Karpas-422 (cell line): ENCODE data around the gene PACC1. TPM values are rescaled to one million over a fixed set of nuclear protein-coding genes. Genes with fewer than 3 reads are reported as not detected.
"Not testable (repeated sequence)": the region's sequence is repeated elsewhere in the genome, so short reads cannot be mapped to it uniquely, and the experiment has no call there.

Experiments
- DNase-seq: peaks from one replicate; pipeline ENCODE4 v3.0.0-alpha.2; 2015
- H2AFZ ChIP-seq: fragments of 200-600 bp; sonication (generic); 2 replicates; pipeline ENCODE4 v1.6.1; 2014; ENCODE audit warnings: antibody characterized with exemption, low read length, mixed read lengths
- H3K27ac ChIP-seq: fragments of 200-600 bp; sonication (generic); 2 replicates; pipeline ENCODE4 v1.5.1; 2014; ENCODE audit warnings: mild to moderate bottlenecking, low read length, moderate library complexity
- H3K27me3 ChIP-seq: fragments of 200-600 bp; sonication (generic); 2 replicates; pipeline ENCODE4 v1.6.1; 2014; ENCODE audit warnings: low read length, mixed read lengths
- H3K36me3 ChIP-seq: fragments of 200-600 bp; sonication (generic); 2 replicates; pipeline ENCODE4 v1.6.1; 2014; ENCODE audit warnings: low read length, mixed read lengths; ENCODE audit not compliant: insufficient read depth
- H3K4me1 ChIP-seq: fragments of 200-600 bp; sonication (generic); 2 replicates; pipeline ENCODE4 v1.6.1; 2014; ENCODE audit warnings: mild to moderate bottlenecking, low read length, mixed read lengths
- H3K4me2 ChIP-seq: fragments of 200-600 bp; sonication (generic); 2 replicates; pipeline ENCODE4 v1.6.1; 2014; ENCODE audit warnings: low read length, low read depth, mild to moderate bottlenecking; ENCODE audit not compliant: poor library complexity, severe bottlenecking
- H3K4me3 ChIP-seq: fragments of 200-600 bp; sonication (generic); 2 replicates; pipeline ENCODE4 v1.5.1; 2014; ENCODE audit warnings: mild to moderate bottlenecking, antibody characterized with exemption, low read length, mixed read lengths
- H3K79me2 ChIP-seq: fragments of 200-600 bp; sonication (generic); 2 replicates; pipeline ENCODE4 v1.6.1; 2014; ENCODE audit warnings: mild to moderate bottlenecking, low read length, mixed read lengths
- H3K9ac ChIP-seq: fragments of 200-600 bp; sonication (generic); 2 replicates; pipeline ENCODE4 v1.6.0; 2014; ENCODE audit warnings: low read length
- H3K9me2 ChIP-seq: fragments of 200-600 bp; sonication (generic), shearing (Covaris generic); replicated peaks from 2 replicates; pipeline ENCODE4 v1.6.0; 2014; ENCODE audit warnings: mild to moderate bottlenecking, low read length, moderate library complexity; ENCODE audit not compliant: insufficient read depth
- H3K9me3 ChIP-seq: fragments of 300-700, 200-600 bp; sonication (generic); 2 replicates; pipeline ENCODE4 v1.6.1; 2014; ENCODE audit warnings: low read length, mixed read lengths
- H4K20me1 ChIP-seq: fragments of 200-600 bp; sonication (generic); 2 replicates; pipeline ENCODE4 v1.6.1; 2014; ENCODE audit warnings: mild to moderate bottlenecking, antibody characterized with exemption, low read length, low read depth; ENCODE audit not compliant: insufficient read depth
- total RNA-seq: library from RNA; depleted of rRNA; stranded (reverse); fragments of >200 nt; shearing (Covaris generic); gene quantifications from 2 replicates; pipeline ENCODE4 v1.2.3, GENCODE V29; 2014; ENCODE audit warnings: low replicate concordance

The PACC1 gene
- total RNA-seq, 1 experiment from 2014 or later: 17.9 TPM

DNA sequence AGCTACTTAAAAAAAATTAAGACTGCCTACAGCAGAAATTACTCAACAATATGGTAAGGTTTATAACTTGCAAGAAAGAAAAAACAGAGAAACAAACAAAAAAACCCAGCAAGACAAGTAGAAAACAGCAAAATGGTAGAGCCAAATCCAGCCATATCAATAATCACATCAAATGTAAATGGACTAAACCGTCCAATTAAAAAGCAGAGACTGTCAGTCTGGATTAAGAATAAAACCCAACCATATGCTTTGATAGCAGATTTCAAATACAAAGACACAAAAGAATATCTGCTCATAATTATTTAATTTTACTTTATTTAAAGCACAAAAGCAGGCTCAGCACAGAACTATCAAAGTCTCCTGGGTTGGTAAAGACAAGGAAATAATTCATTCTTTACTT lies 17.5 kb downstream of the PACC1 start:
- Histone ChIP-seq H2AFZ (no peak overlapping the region), H3K4me2 (no peak overlapping the region), H3K27me3 (no peaks in the 10 kb centered on the region), H3K4me1 (peaks cover 17% of the 10 kb centered on the region), H3K9me3 (peaks cover 16% of the 10 kb centered on the region), H3K4me3 (no peak overlapping the region), H3K9ac (no peak overlapping the region), H3K36me3 (peaks cover 37% of the 10 kb centered on the region), H3K9me2 (no peaks in the 10 kb centered on the region), H4K20me1 (no peaks in the 10 kb centered on the region), H3K79me2 (peaks cover 40% of the 10 kb centered on the region), H3K27ac (no peak overlapping the region)
- no peak for DNase-seq

DNA sequence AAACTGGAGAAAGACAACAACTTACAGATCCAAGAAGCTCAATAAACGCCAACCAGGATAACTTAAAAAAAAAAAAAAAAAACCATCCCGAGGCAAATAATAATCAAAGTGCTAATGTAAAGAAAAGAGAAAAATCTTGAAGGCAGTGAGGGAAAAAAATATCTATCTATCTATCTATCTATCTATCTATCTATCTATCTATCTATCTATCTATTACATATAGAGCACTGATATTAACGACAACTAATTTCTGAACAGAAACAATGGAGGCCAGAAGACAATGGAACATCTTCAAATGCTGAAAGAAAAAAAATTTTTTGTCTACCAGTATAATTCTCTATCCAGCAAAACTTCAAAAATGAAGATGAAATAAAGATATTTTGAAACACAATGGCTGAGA lies 18.0 kb downstream of the PACC1 start:
- Histone ChIP-seq H3K4me3 (no peak overlapping the region), H3K79me2 (peaks cover 37% of the 10 kb centered on the region), H2AFZ (no peak overlapping the region), H3K9ac (no peak overlapping the region), H3K4me2 (no peak overlapping the region), H4K20me1 (no peaks in the 10 kb centered on the region), H3K27me3 (no peaks in the 10 kb centered on the region), H3K36me3 (peaks cover 34% of the 10 kb centered on the region), H3K4me1 (peaks cover 12% of the 10 kb centered on the region), H3K27ac (no peak overlapping the region), H3K9me3 (peaks cover 16% of the 10 kb centered on the region), H3K9me2 (no peaks in the 10 kb centered on the region)
- no peak for DNase-seq

- H4K20me1 ChIP-seq, H3K4me1 ChIP-seq: not testable (repeated sequence)
Observed at GRCh38 chr1:212395678-212396437, 18.8 kb downstream of the PACC1 start.

DNA sequence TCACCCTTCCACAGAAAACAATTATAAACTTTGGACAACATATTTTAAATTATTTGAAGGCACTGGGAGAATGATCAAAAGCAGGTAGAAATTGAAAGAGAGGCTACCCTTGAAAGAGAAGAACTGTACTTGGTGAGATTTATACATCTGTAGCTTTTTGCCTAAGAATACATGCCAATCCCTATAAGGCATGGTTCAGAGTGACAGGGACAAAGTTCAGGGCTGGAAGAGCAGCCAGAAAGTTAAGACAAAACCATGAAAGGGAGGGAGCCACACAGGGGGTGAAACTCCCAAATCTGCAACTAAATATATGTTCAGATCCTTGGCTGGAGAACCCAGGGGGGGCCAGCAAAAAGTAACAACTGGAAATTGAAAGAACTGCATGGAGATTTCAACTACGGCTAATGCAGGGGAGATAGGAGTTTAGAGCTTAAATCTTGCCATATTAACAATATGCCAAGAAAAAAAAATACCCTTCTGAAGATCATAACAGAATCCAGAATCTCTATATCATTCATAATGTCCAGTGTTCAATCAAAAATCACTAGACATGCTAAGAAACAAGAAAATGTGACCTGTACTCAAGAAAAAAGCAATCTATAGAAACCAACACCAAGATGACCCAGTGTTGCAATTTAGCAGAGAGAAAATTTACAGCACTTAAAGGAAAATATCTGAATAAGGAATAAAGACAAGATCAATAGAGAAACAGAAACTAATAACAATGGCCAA lies 25.5 kb downstream of the PACC1 start:
- no peak for DNase-seq
- Histone ChIP-seq H3K9me2 (no peaks in the 10 kb centered on the region), H3K79me2 (peaks cover 25% of the 10 kb centered on the region), H3K9ac (no peak overlapping the region), H3K27me3 (no peaks in the 10 kb centered on the region), H3K9me3 (no peaks in the 10 kb centered on the region), H4K20me1 (no peaks in the 10 kb centered on the region), H3K4me3 (no peak overlapping the region), H3K36me3 (peaks cover 20% of the 10 kb centered on the region), H2AFZ (no peak overlapping the region), H3K4me2 (no peak overlapping the region), H3K4me1 (no peaks in the 10 kb centered on the region), H3K27ac (no peak overlapping the region)

More at GRCh38 chr1:212395678-212396437, 18.8 kb downstream of the PACC1 start:
- H3K79me2 ChIP-seq: peaks cover 36% of the 10 kb centered on the region
- H3K4me2 ChIP-seq, H3K27ac ChIP-seq, H3K9ac ChIP-seq, H3K4me3 ChIP-seq, H3K9me2 ChIP-seq, H2AFZ ChIP-seq, H3K27me3 ChIP-seq, DNase-seq: not testable (repeated sequence)
- peaks cover 34% of the 10 kb centered on the region for H3K36me3 ChIP-seq
- H3K9me3 ChIP-seq: peaks cover 16% of the 10 kb centered on the region

DNA sequence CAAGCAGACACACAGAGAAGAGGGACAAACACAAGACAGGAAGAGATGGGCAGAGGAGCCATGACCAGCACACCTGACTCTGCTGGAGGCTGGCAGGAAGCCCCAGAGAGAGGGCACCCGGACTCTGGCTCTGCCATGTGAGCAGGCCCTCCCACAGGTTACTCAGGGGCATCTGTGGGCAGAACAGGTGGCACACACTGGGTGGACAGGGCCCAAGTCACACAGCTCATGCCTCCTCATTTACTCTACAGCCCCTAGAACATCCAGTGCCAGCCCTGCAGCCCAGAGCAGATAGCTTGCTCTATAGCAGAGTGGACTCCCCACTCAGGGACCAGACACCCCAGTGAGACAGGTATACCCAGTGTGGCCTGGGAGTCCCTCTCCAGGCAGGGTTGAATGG lies 28.7 kb downstream of the PACC1 start:
- no peaks in the 10 kb centered on the region for H3K9me3 ChIP-seq
- H4K20me1 ChIP-seq: no peaks in the 10 kb centered on the region
- H3K27ac ChIP-seq: no peak overlapping the region
- no peak overlapping the region for H2AFZ ChIP-seq
- no peak for DNase-seq
- no peak overlapping the region for H3K4me2 ChIP-seq
- H3K4me1 ChIP-seq: no peaks in the 10 kb centered on the region
- no peak overlapping the region for H3K4me3 ChIP-seq
- peaks cover 24% of the 10 kb centered on the region for H3K79me2 ChIP-seq
- no peaks in the 10 kb centered on the region for H3K9me2 ChIP-seq
- H3K27me3 ChIP-seq: no peaks in the 10 kb centered on the region
- no peak overlapping the region for H3K9ac ChIP-seq
- peaks cover 28% of the 10 kb centered on the region for H3K36me3 ChIP-seq

- no peak overlapping the region for H3K4me3 ChIP-seq
- no peak overlapping the region for H3K9ac ChIP-seq
- H3K4me1 ChIP-seq: no peaks in the 10 kb centered on the region
- no peaks in the 10 kb centered on the region for H3K27me3 ChIP-seq
- H4K20me1 ChIP-seq: no peaks in the 10 kb centered on the region
- no peaks in the 10 kb centered on the region for H3K9me2 ChIP-seq
- H3K36me3 ChIP-seq: peaks cover 24% of the 10 kb centered on the region; the same call in 1 of the 2 replicates
- no peak overlapping the region for H2AFZ ChIP-seq
- DNase-seq: no peak
- H3K4me2 ChIP-seq: no peak overlapping the region
- H3K27ac ChIP-seq: no peak overlapping the region
- H3K79me2 ChIP-seq: no peaks in the 10 kb centered on the region
- H3K9me3 ChIP-seq: no peaks in the 10 kb centered on the region
Observed at GRCh38 chr1:212381397-212382035, 33.2 kb downstream of the PACC1 start.

- Histone ChIP-seq H3K4me1 (no peaks in the 10 kb centered on the region), H3K27me3 (no peaks in the 10 kb centered on the region), H3K4me3 (no peak overlapping the region), H2AFZ (no peak overlapping the region), H3K9ac (no peak overlapping the region), H3K9me3 (no peaks in the 10 kb centered on the region), H3K79me2 (no peaks in the 10 kb centered on the region), H4K20me1 (no peaks in the 10 kb centered on the region), H3K4me2 (no peak overlapping the region), H3K9me2 (no peaks in the 10 kb centered on the region), H3K36me3 (peaks cover 12% of the 10 kb centered on the region; the same call in 1 of the 2 replicates), H3K27ac (no peak overlapping the region)
- no peak for DNase-seq
Observed at GRCh38 chr1:212379366-212379765, 35.3 kb downstream of the PACC1 start.

DNA sequence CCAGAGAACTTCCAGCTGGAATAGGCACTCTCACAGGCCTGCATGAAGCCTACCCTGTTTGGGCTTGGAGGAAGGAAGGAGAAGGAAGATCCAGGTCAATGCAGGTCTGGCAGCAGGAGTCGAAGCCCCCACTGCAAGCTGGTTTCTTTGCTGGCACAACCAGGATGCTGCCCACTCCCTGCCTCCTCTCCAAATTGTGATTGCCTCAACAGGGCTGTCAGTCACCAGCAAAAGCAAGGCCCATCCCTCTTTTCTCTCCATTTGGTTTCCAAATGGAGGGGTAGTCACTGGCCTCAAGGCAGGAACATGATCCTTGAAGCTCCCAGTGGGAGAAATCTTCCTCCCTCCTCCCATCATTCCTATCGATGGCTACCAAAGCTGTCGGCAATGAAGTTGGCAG lies 37.0 kb downstream of the PACC1 start:
- H3K79me2 ChIP-seq: peaks cover 3% of the 10 kb centered on the region
- no peaks in the 10 kb centered on the region for H3K9me3 ChIP-seq
- H3K9me2 ChIP-seq: no peaks in the 10 kb centered on the region
- no peak overlapping the region for H3K27ac ChIP-seq
- H2AFZ ChIP-seq: no peak overlapping the region
- no peaks in the 10 kb centered on the region for H4K20me1 ChIP-seq
- no peak overlapping the region for H3K9ac ChIP-seq
- H3K4me2 ChIP-seq: no peak overlapping the region
- peaks cover 20% of the 10 kb centered on the region for H3K36me3 ChIP-seq
- no peak for DNase-seq
- H3K4me1 ChIP-seq: no peaks in the 10 kb centered on the region
- no peaks in the 10 kb centered on the region for H3K27me3 ChIP-seq
- no peak overlapping the region for H3K4me3 ChIP-seq
